DOHH2 (cell line): Measurements from ENCODE around the gene HNRNPA0.
"Not testable (repeated sequence)": the region's sequence is repeated elsewhere in the genome, so short reads cannot be mapped to it uniquely, and the experiment has no call there.

Experiments used
- CTCF ChIP-seq: fragments of 200-600 bp; sonication (generic); IDR thresholded peaks from one replicate; pipeline ENCODE4 v1.5.1; 2014; ENCODE audit warnings: antibody characterized with exemption, mild to moderate bottlenecking, low read depth, low read length; ENCODE audit not compliant: poor library complexity, severe bottlenecking
- EZH2phosphoT487 ChIP-seq: fragments of 200-600 bp; sonication (generic); IDR thresholded peaks from 2 replicates; pipeline ENCODE4 v1.6.1; 2017; ENCODE audit warnings: borderline replicate concordance, mild to moderate bottlenecking, antibody characterized with exemption, low read length, moderate library complexity, mixed read lengths

DNA sequence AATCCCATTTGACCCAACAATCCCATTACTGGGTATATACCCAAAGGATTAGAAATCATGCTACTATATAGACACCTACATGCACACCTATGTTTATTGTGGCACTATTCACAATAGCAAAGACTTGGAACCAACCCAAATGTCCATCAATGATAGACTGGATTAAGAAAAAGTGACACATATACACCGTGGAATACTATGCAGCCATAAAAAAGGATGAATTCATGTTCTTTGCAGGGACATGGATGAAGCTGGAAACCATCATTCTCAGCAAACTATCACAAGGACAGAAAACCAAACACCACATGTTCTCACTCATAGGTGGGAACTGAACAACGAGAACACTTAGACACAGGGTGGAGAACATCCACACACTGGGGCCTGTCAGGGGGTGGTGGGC is 34.4 kb upstream of the HNRNPA0 start:
- not testable (repeated sequence) for TF ChIP-seq CTCF, EZH2phosphoT487
